ENCODE data around the gene JMJD6. TPM values are rescaled to one million over a fixed set of nuclear protein-coding genes. Genes with fewer than 3 reads are reported as not detected.

JMJD6 gene
- total RNA-seq, 1 donor from 2014 or later = 39.0 TPM

- no peak for TF ChIP-seq CTCF (IDR thresholded peaks at IDR 0.05; ENCODE audit: partially characterized antibody, unreplicated experiment)
- H3K4me3 Mint-ChIP-seq (ENCODE audit: unreplicated experiment) = peak overlapping the region; percentile 97
- peak overlapping the region; percentile 94 for H3K27ac Mint-ChIP-seq (ENCODE audit: unreplicated experiment)
- peaks cover 13% of the 10 kb centered on the region for H3K27me3 Mint-ChIP-seq (ENCODE audit: unreplicated experiment)
- H3K9me3 Mint-ChIP-seq (ENCODE audit: unreplicated experiment) = peaks cover 10% of the 10 kb centered on the region
- no peak for DNase-seq
- H3K4me1 Mint-ChIP-seq (ENCODE audit: low read depth, unreplicated experiment) = peaks cover 19% of the 10 kb centered on the region
- no peaks in the 10 kb centered on the region for H3K36me3 Mint-ChIP-seq (ENCODE audit: unreplicated experiment)
These were observed 9.4 kb upstream of the JMJD6 start for GRCh38 chr17:76735586-76736348.

GRCh38 chr17:76735006-76735405 lies 8.6 kb upstream of the JMJD6 start:
- Mint-ChIP-seq H3K27ac (ENCODE audit: unreplicated experiment) (no peak overlapping the region), H3K4me1 (ENCODE audit: low read depth, unreplicated experiment) (peaks cover 19% of the 10 kb centered on the region), H3K27me3 (ENCODE audit: unreplicated experiment) (peaks cover 13% of the 10 kb centered on the region), H3K9me3 (ENCODE audit: unreplicated experiment) (peaks cover 10% of the 10 kb centered on the region), H3K36me3 (ENCODE audit: unreplicated experiment) (no peaks in the 10 kb centered on the region), H3K4me3 (ENCODE audit: unreplicated experiment) (peak overlapping the region; percentile 97)
- no peak for TF ChIP-seq CTCF (IDR thresholded peaks at IDR 0.05; ENCODE audit: partially characterized antibody, unreplicated experiment)
- no peak for DNase-seq

GRCh38 chr17:76734080-76734840 lies 7.9 kb upstream of the JMJD6 start:
- no peak for TF ChIP-seq CTCF (IDR thresholded peaks at IDR 0.05; ENCODE audit: partially characterized antibody, unreplicated experiment)
- Mint-ChIP-seq H3K27me3 (ENCODE audit: unreplicated experiment) (peaks cover 13% of the 10 kb centered on the region), H3K27ac (ENCODE audit: unreplicated experiment) (no peak overlapping the region), H3K4me3 (ENCODE audit: unreplicated experiment) (peak overlapping the region; percentile 75), H3K9me3 (ENCODE audit: unreplicated experiment) (peaks cover 10% of the 10 kb centered on the region), H3K36me3 (ENCODE audit: unreplicated experiment) (no peaks in the 10 kb centered on the region), H3K4me1 (ENCODE audit: low read depth, unreplicated experiment) (peaks cover 19% of the 10 kb centered on the region)
- DNase-seq = no peak

- Mint-ChIP-seq H3K4me3 (ENCODE audit: unreplicated experiment) (peak overlapping the region; percentile 75), H3K36me3 (ENCODE audit: unreplicated experiment) (no peaks in the 10 kb centered on the region), H3K4me1 (ENCODE audit: low read depth, unreplicated experiment) (peaks cover 19% of the 10 kb centered on the region), H3K27me3 (ENCODE audit: unreplicated experiment) (peaks cover 12% of the 10 kb centered on the region), H3K9me3 (ENCODE audit: unreplicated experiment) (peaks cover 10% of the 10 kb centered on the region), H3K27ac (ENCODE audit: unreplicated experiment) (no peak overlapping the region)
- DNase-seq = no peak
- TF ChIP-seq CTCF (IDR thresholded peaks at IDR 0.05; ENCODE audit: partially characterized antibody, unreplicated experiment) = no peak
These were observed 7.2 kb upstream of the JMJD6 start for GRCh38 chr17:76733618-76733957.
